UCSD-AML1 (cell line): ENCODE data around the gene MED26.
"Not testable (repeated sequence)": the region's sequence is repeated elsewhere in the genome, so short reads cannot be mapped to it uniquely, and the experiment has no call there.

Experiments used
- DNase-seq: peaks from one replicate; lab custom pipeline; 2025; ENCODE audit not compliant: unreplicated experiment; lab: John Stamatoyannopoulos, UW

MED26 gene

DNA sequence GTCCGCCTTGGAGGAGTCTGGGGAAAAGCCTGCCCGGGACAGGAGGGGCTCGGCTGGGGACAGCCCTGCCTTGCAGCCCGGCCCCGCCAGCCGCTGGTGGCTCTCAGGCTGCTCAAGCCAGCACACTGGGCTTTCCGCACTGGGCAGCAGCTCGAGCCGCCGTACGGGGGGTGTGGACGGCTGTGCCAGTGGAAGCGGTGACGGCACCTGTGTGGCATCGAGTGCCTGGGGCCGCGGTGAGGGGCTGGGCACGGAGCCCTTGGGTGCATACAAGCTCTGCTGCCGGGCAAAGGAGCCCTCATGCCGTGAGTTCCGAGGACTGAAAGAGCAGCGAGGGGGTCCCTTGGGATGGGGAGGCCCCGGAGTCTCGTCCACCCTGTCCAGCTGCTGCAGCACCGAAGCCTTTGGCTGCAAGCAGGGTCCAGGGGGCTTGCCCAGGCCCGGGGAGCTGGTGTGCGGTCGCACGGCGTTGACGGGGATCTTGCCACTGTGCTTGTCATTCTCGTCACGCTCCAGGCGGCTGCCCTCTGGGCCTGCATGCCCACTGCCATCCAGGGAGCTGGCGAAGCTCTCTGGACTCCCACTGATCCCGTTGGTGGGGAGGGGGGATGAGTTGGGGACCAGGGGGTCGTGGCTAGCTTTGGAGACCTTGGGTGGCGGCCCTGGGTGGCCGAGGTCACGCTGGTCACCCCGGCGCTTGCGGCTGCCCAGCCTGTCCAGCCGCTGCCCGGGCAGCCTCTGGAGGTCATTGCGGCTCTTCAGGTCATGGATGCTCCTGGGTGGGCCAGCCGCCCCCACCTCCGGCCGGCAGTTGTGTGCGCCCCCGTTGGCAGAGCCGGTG is 51.1 kb downstream of the MED26 start:
- DNase-seq: no peak

GRCh38 chr19:16575861-16576689 is 51.9 kb downstream of the MED26 start:
- no peak for DNase-seq

- no peak for DNase-seq
Measured at GRCh38 chr19:16575282-16575681, 52.7 kb downstream of the MED26 start.

DNA sequence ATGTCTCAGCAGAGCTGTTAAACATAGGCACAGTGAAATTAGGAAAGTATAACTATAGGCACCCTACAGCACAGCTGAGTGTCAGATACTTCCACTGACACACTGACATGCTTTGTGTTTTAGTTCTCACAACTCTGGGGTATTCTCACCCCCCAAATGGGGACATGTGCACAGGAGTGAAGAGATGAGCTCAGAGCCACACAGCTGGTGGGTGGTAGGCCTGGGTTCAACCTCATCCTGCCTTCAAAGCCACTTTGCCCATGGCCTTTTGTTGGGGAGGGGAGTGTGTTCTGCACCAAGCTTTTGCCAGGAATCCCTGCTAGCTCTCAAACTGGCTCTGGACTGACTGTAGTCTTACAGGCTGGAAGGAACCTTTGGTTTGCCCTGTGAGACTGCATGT is 54.1 kb downstream of the MED26 start:
- DNase-seq: no peak

- DNase-seq: no peak
Measured at GRCh38 chr19:16573296-16573695, 54.7 kb downstream of the MED26 start.

GRCh38 chr19:16572332-16573211 is 55.4 kb downstream of the MED26 start, which contains the start of gene SLC35E1:
Gene SLC35E1, minus strand, starts transcription at chr19:16572415. Its CDS starts 51 bp downstream, at chr19:16572364.
- DNase-seq: peak; percentile 96

DNA sequence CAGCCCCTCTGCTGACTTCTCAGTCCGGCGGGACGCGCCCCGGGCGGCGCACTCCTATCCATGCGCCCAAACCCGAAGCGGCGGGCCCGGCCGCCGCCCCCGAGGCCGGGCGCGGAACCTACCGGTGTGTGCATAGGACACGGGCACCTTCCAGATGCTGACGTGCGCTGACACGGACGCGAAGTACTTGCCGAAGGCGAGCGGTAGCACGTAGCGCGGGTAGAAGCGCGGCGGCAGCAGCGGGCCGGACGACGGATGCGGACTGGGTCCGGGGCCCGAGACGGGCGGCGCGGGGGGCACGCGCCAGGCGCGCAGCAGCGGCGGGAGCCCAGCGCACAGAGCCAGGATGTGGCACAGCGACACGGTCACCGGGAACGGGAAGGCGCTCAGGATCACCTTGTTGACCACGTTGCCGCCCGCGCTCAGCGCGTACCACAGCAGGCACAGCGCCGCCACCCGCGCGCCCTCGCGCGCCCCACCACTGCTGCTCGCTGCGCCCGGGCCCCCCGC is 56.1 kb downstream of the MED26 start:
- DNase-seq: peak; percentile 45

DNA sequence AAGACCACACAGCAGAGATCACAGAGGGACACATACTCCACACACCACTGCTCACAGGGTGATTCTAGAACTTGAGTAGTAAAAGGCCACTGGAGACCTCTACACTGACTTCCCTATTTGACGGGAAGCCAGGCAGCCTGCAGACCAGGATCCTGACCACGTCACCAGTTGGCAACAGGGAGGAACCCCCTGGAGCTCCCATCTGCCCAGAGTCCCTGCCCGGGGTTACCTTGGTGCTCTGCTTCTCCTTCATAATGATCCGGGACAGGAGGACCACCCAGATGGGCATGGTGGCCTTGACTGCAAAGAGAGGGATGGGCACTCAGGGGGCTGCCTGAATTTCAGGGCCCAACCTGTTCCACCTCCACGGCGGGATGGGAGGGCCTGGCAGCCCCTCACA is 56.7 kb downstream of the MED26 start:
- peak; percentile 59 for DNase-seq

GRCh38 chr19:16569609-16570320 is 58.2 kb downstream of the MED26 start:
- no peak for DNase-seq

- DNase-seq: no peak
Measured at GRCh38 chr19:16566702-16567101, 61.3 kb downstream of the MED26 start.

GRCh38 chr19:16566161-16566560 is 61.8 kb downstream of the MED26 start:
- DNase-seq: peak; percentile 73

- DNase-seq: no peak
Measured at GRCh38 chr19:16564842-16565241, 63.2 kb downstream of the MED26 start.

DNA sequence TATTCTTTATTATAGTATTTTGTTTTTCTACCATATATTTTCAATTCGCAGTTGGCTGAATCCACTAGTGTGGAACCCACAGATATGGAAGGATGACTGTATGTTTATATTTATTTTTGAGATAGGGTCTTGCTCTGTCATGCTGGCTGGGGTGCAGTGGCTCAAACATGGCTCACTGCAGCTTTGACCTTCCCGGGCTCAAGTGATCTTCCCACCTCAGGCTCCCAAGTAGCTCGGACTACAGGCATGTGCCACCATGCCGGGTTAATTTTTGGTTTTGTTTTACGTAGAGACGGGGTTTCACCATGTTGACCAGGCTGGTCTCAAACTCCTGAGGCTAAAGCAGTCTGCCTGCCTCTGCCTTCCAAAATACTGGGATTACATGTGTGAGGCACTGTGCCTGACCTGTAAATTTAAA is 65.4 kb downstream of the MED26 start:
- no peak for DNase-seq

DNA sequence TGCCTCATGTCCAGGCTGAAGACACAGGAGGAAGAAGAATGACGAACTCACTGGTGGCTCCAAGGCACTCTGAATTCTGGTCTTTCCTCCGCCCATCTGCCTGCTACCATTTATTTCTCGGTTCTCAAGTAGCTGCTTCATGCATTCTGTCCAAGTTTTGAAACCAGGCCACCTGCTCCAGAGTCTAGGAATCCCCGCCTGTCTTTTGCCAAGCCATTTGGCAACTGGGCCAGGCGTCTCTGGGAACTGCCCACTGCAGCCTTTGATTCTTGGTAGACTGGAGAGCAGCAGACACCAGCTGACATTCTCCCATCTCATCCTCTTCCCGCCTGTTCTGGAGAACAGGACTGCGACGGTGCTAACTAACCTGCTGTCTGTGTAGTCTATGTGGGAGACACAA is 66.6 kb downstream of the MED26 start:
- no peak for DNase-seq

- no peak for DNase-seq
Measured at GRCh38 chr19:16559780-16560276, 68.2 kb downstream of the MED26 start.

DNA sequence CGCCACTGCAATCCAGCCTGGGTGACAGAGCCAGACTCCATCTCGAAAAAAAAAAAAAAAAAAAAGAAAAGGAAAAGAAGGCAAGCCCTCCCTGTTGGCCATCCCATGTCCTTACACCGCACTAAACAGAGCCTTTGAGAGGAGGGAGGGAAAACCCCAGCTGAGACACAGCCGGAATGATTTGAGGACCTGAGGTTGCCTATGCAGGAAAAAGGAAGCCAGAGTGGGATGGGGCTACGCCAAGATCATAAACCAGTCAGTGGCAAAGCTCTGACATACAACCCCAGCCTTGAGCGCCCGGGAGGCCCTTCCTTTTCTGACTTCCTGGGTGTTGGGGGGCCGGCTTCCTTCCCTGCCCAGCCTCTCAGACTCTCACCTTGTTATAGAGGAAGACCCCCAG is 73.2 kb downstream of the MED26 start:
- peak; percentile 44 for DNase-seq

DNA sequence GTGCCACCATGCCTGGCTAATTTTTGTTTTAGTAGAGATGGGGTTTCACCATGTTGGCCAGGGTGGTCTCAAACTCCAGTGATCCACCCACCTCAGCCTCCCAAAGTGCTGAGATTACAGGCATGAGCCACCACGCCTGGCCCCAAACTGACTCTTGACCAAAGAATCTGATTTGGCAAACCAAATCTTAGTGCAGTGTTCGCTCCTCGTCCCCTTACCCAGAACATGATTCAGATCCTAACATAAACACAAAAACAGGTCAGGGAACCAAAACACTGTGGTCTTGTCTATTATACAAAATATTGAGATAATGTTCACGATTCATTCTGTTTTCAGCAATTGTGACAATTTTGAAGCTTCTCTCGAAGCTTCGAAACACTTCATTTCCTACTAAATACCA is 76.1 kb downstream of the MED26 start:
- not testable (repeated sequence) for DNase-seq

- DNase-seq: no peak
Measured at GRCh38 chr19:16548956-16549355, 79.0 kb downstream of the MED26 start.

DNA sequence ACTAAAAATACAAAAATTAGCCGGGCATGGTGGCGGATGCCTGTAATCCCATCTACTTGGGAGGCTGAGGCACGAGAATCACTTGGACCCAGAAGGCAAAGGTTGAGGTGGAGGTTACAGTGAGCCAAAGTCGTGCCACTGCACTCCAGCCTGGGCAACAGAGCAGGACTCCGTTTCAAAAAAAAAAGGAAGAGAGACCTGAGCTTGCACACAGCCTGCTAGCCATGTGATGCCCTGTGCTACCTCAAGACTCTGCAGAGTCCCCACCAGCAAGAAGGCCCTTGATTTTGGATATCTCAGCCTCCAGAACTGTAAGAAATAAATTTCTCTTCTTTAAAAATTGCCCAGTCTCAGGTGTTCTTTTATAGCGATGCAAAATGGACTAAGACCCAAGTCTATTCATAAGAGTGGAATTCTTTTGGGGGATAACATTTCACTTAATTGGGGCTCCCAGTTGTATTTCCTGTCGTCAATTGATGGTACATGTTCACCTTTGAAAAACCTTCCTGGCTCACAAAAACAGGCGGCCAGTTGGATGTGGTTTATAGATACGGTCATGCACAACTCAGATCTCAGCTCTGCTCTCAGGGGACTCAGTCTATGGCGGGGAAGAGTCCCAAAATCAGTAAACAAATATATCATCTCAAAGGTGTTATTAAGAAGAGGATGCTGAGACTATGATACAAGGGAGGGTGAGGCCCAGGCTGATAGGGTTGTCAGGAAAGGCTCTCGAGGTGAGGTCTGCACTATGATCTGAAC is 83.4 kb downstream of the MED26 start:
- no peak for DNase-seq
